Right kidney (tissue), 9 donors: ENCODE measurements around the gene RMI1.
"Not testable (repeated sequence)": the region's sequence is repeated elsewhere in the genome, so short reads cannot be mapped to it uniquely, and the experiment has no call there.

ENCODE experiments used
- DNase-seq: peaks from one replicate; pipeline ENCODE4 v3.0.0-alpha.2; 2016
- long read RNA-seq, 8 donors: transcript quantifications; one replicate each; lab custom pipeline, GENCODE V29; 2026

Gene RMI1
- long read RNA-seq, donor 1, partial matches to known transcripts = 0 of 6 reads
- long read RNA-seq, donor 1, other reads (novel, unspliced or antisense) = 0 of 6 reads
- long read RNA-seq, donor 2, partial matches to known transcripts = 0 of 4 reads
- long read RNA-seq, donor 2, other reads (novel, unspliced or antisense) = 0 of 4 reads
- long read RNA-seq, donor 3, partial matches to known transcripts = 0 of 5 reads
- long read RNA-seq, donor 3, other reads (novel, unspliced or antisense) = 0 of 5 reads
- long read RNA-seq, donor 4, transcript RMI1-202 (3 exons, 1,553 nt) = major isoform, 7 of 9 reads
- long read RNA-seq, donor 4, partial matches to known transcripts = 0 of 9 reads
- long read RNA-seq, donor 4, other reads (novel, unspliced or antisense) = 0 of 9 reads
- long read RNA-seq, donor 5, partial matches to known transcripts = 0 of 3 reads
- long read RNA-seq, donor 5, other reads (novel, unspliced or antisense) = 0 of 3 reads
- long read RNA-seq, donor 6, partial matches to known transcripts = 0 of 1 reads
- long read RNA-seq, donor 6, other reads (novel, unspliced or antisense) = 0 of 1 reads
- long read RNA-seq, donor 7, partial matches to known transcripts = 0 of 6 reads
- long read RNA-seq, donor 7, other reads (novel, unspliced or antisense) = 0 of 6 reads
- long read RNA-seq, donor 8, partial matches to known transcripts = 0 of 2 reads
- long read RNA-seq, donor 8, other reads (novel, unspliced or antisense) = 0 of 2 reads

DNA sequence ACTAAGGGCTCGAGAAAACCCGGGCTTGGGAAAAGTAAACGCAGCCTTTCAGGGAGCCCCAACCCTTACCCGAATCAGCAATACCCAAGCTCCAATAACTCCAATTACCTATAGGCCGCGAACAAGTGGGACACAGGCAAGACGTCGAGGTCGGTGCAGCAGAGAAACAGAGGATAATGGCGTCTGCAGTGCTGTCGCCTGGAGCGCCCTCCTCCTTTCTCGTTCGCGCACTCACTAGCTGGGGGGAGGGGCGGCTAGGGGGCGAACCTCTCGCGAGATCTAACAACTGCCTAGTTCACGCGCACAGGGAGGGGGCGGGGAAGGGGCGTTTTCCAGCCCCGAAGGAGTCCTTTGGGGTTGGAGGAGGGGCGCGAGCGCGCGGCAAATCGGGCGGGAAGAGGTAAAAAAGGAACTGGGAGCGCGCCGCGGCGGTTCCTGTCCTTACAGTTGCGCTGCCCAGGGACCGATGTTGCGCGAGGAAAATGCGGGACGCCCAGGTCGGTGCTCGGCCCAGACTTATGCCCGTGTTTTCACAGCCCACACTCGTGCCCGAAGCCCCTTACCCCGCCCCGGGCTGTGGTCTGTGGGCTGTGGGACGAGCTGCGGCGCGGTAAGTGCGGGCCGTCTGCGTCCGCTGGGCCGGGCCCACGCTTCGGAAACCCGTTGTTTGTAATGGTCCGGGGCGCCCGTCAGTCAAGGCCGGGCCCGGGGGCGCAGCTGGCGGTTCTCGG, at the start of gene RMI1:
Gene RMI1, plus strand, starts transcription at position 411 of the 731 bp plus-strand sequence. CDS start 20,182 bp downstream, outside the sequence.
- DNase-seq = peak; percentile 100

DNA sequence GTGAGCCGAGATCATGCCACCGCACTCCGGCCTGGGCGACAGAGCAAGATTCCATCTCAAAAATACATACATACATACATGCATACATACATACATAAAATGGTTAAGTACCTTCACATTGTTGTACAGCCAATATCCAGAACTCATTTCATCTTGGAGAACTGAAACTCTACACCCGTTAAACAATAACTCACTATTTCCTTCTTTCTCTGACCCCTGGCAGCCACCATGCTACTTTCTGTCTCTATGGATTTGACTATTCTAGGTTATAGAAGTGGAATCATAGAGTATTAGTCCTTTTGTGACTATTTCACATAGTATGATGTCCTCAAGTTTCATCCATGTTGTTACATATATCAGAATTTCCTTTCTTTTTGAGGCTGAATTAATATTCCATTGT, 49.7 kb upstream of the RMI1 start:
- no peak for DNase-seq

DNA sequence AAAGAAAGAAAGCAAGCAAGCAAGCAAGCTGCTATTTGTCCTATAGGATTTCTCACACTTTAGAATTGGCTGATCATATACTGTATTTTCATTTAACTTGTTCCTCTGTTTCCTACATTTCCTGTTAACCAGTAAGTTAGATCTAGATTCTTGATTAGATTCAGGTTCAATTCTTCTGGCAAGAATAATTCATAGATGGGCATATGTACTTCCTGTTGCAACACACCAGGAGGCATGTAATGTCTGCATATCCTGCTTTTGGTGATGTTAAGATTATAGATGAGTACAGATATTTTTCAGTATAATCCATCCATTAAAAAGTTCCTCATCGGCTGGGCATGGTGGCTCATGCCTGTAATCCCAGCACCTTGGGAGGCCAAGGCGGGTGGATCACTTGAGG, 48.6 kb upstream of the RMI1 start:
- no peak for DNase-seq

DNA sequence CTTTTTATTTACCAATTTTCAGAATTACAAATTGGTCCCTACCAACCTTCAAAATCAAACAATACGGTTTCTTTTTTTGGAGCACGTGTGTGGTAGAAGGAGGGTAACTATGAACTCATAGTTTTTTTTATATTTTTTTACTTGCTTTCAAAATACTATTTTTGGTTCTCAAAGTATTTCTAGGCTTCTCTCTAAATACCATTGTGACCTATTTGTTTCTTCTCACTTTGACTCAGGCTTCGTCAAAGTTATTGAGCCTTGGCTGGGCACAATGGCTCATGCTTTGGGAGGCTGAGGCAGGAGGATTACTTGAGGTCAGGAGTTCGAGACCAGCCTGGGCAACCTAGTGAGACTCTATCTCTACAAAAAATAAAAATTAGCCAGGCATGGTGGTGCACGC, 47.8 kb upstream of the RMI1 start:
- no peak for DNase-seq

DNA sequence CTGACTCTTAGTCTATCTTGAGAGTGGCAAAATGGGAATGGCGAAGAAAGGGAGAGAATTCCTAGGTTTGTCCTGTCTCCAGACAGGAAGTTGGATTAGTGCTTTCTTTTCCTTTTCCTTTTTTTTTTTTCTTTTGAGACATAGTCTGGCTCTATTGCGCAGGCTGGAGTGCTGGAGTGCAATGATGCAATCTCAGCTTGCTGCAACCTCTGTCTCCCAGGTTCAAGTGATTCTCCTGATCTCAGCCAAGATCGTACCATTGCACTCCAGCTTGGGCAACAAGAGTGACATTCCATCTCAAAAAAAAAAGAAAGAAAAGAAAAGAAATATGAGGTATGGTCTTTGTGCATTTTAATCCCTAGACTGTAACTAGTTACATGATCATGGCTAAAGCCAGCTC, 46.8 kb upstream of the RMI1 start:
- DNase-seq = no peak

DNA sequence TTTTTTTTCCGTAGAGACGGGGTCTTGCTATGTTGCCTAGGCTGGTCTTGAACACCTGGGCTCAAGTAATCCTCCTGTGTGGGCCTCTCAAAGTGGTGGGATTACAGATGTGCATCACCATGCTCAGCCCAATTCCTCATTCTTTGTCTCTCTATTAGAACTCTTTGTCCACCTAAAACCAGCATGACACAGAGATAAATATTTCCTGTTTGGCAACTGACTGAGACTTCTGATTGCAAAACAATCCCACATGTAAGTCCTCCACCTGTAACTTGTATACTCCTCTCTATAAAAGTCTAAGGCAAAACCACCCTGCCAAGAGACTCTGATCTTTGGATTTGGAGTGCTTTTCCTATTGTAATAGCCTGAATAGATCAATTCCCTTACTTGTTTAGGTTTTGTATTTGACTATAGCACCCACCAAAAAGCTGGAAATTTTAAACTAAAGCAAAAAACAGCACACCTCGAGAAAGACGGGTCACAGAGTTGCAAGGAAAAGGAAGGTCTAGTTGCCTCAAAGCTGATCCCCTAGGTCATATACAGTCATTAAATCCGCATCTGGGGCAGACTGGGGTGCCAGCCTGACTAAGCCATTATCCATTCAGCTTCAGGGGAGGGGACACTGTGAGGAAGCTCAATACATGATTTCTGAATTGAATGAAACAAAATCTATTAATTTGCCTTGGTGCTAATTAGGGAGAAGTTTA, 45.9 kb upstream of the RMI1 start:
- DNase-seq = no peak

DNA sequence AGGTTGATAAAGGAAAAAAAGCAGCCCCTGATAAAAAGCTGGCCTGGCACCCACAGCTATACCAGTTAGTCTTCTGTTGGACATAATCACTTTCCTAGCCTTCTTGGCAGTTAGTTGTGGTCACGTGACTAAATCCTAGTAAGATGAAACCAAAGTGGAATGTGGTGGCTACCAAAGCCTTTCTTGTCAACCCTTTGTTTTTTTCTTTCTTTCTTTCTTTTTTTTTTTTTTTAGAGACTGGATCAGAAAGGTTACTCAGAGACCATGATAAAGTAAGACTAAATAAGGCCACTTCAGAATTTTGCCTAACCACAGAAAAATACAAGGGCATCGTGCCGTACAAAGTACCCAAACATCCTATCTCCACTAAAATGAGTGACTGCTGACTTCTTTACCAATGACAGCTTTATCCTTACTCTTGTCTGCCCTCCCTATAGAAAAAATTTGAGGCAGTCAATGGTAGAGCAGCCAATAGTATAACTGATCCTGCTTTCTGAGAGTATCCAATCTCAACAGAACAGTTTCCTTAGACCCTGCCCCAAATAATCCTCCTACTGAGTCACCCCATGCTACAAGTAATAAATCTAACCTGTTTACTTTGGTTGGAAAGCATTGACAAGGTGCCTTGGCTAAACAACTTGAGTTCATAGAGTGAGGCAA, 45.2 kb upstream of the RMI1 start:
- no peak for DNase-seq

DNA sequence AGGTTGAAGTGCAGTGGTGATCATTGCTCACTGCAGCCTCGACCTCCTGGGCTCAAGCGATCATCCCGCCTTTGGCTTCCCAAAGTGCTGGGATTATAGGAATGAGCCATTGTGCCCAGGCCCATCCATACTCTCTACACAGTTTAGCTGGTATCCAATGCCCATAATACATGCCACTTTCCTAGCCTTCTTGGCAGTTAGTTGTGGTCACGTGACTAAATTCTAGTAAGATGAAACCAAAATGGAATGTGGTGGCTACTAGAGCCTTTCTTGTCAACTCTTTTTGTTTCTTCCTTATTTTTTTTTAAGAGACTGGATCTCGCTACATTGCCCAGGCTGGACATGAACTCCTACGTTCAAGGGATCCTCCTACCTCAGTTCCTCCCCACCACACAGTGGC, 44.1 kb upstream of the RMI1 start:
- no peak for DNase-seq

DNA sequence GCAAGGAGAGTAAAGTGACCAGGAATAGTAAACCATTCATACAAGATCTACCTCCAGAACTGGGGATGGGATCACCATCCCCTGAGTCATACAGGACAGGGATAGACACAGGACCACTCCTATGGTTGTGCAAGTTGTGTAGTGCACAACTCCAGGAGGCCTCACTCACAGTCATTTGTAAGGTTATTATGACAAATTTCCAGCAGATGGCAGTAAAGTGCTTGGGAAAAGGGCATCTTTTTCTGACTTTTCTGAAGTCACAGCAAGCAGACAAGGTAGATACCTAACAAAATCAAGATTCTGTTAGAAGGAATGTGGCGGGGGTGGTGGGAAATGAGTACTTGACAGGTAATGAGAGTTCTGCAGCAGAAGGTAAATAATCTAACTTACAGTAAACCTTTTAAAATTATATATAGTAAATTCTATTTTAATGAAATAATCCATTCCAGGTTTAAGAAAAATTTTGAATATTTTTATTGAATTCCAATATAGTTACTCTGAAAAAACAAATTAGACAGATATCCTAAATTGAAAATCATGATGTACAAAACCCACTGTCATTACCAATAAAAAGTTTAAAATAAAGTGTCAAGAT, 42.6 kb upstream of the RMI1 start:
- DNase-seq = peak; percentile 35

DNA sequence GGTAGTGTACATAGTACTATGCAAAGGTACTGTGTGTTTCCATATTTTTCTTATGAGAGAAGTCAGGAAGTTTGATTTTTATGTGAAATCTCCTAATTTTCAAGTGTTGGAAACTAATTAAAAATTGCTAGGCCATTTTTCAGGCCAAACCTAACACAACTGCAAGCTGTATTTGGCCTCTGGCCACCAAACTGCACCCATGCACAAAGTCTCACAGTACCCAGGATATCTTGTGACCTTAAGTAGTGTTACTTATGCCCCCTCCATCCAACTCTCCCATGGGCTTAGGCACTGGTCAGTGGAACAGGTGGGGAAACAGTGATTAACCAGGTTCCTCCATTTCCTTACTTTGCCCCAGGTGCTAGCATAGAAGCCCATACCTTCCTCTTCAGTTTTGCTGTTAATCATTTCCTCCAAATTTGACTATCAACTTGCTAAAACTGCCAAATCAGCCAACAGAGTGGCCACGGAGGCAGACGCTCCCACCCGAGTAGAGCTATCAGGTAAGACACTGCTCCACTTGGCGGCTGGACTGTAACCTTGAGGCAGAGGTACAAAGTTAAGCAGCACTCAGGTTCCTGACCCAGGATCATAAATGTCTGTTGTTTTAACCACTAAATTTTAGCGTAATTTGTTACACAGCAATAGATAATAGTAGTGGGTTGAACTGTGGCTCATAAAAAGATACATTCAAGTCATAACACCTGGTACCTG, 39.9 kb upstream of the RMI1 start:
- no peak for DNase-seq

DNA sequence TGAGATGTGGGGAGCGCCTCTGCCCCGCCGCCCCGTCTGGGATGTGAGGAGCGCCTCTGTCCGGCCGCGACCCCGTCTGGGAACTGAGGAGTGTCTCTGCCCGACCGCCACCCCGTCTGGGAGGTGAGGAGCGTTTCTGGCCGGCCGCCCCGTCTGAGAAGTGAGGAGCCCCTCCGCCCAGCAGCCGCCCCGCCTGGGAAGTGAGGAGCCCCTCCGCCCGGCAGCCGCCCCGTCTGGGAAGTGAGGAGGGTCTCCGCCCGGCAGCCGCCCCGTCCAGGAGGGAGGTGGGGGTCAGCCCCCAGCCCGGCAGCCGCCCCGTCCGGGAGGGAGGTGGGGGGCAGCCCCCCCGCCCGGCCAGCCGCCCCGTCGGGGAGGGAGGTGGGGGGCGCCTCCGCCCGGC, 32.5 kb upstream of the RMI1 start:
- not testable (repeated sequence) for DNase-seq

DNA sequence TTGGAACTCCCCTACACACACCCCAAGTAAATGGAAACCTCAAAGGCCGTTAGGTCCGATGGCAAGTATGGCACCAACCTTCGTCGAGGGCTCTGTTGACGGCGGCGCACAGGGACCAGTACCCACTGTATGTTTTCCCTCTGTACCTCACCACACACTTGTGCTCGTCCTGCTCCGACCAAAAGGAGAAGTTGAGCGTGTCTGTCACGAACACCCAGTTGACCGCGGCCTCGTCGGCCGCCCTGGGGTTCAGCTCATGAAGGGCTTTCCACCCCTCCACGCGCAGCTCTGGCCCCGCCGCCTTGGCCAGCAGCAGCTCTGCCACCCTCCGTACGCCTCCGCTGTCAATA, 24.5 kb upstream of the RMI1 start:
- no peak for DNase-seq

DNA sequence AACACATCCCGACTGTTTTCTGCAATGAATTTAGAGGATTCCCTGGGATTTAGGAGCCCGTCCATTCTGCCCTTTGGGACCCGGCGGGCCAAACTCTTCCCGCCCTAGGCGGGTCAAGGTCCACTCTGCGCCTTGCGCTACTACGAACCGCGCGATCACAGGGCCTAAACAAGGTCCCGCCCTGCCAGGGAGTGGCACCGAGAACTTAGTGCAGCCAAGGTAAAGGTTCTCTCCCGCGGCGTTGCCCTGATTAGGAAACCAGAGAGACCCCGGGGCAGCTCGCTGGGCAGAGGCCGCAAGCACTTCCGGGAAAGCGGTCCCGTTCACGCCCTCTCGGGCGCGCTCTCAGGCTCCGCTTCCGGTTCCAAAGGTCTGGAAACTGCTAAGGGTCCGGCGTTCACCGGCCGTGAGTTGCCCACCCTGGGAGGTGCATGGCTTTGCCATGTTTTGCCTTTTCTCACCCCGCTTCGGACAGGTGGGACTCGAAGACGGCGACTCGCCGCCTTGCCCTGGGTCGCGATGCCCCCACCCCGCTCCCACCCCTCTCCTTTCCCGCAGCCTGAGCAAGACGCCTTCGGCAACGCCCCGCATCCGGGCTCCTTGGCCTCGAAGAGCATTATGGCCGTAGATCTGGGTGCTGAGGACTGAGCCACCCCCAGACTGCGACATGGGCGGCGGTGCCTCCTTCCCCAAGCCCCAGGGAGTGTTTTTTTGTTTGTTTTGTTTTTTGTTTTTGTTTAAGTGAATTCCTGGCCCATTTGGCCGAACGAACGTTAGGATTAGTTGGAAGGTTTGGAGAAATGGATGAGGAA, 24.0 kb upstream of the RMI1 start:
- DNase-seq = peak; percentile 91

DNA sequence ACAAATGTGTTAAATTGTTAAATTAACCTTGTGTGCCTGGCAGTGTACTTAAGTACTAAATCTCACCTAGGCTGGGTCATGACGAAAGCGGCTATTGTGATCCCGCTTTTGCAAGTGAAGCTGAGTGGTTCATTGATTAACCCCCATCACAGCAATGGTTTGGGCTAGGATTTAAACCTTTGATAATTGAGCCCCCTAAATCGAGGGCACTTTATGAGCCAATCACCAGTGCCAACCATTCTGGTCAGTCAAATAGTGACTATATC, 23.4 kb upstream of the RMI1 start:
- DNase-seq = no peak

DNA sequence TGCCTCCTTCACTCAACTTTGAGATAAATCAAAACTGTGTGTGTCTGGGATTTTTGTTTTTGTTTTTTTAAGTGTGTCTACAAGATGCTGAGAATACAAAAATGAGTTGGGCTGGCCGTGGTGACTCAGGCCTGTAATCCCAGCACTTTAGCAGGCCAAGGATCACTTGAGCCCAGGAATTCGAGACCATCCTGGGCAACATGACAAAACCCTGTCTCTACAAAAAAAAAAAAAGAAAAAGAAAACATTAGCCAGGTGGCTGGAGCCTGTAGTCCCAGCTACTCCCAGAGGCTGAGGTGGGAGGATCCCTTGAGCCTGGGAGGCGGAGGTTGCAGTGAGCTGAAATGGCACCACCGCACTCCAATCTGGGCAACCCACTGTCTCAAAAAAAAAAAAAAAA, 21.5 kb upstream of the RMI1 start:
- no peak for DNase-seq

DNA sequence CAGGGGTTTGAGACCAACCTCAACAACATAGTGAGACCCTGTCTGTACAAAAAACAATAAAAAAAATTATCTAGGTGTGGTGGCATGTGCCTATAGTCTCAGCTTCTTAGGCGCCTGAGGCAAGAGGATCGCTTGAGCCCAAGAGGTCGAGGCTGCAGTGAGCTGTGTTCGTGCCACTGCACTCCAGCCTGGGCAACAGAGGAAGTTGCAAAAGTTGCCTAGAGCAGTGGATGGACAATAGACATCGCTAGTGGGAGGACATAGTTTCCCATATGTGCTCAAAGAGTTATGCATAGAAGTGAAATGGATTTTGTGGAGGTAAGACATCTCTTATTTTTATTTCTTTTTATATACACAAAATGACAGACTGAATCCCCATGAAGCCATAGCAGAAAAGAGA, 19.6 kb upstream of the RMI1 start:
- no peak for DNase-seq

DNA sequence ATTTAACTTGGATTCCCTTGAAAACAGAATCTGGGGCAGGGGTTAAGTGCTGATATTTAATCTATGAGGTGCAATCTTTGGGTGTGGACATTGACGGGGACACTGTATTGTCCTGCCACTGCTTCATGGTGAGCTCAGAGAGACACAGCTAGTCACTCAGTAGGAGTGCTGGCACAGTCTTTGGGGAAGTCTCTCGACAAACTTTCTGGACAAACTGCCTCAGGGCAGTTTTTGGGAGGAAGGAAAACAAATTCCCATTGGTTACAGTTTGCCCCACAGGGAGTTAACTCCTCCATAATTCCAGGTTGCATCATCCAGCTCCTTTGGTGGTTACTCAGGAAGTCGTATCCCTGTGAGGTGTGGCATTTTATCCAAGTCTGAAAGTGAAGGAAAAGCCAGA, 18.4 kb upstream of the RMI1 start:
- DNase-seq = no peak

DNA sequence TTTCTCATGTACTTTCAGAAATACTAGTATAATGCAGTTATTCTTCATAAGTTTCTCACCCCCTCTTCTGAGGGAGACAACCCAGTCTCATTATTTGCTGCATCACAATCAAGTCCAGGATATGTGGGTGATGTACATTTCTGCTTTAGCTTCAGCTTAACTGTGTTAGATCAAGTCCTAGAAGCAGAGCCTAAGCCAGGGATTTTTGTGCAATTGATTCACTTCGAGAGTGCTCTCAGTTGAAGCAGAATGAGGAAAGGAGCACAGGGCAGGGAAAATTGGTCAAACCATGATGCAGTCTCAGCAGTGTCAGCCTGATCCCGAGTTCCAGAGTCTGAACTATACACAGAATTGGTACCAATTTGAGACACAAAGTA, 15.6 kb upstream of the RMI1 start:
- no peak for DNase-seq

DNA sequence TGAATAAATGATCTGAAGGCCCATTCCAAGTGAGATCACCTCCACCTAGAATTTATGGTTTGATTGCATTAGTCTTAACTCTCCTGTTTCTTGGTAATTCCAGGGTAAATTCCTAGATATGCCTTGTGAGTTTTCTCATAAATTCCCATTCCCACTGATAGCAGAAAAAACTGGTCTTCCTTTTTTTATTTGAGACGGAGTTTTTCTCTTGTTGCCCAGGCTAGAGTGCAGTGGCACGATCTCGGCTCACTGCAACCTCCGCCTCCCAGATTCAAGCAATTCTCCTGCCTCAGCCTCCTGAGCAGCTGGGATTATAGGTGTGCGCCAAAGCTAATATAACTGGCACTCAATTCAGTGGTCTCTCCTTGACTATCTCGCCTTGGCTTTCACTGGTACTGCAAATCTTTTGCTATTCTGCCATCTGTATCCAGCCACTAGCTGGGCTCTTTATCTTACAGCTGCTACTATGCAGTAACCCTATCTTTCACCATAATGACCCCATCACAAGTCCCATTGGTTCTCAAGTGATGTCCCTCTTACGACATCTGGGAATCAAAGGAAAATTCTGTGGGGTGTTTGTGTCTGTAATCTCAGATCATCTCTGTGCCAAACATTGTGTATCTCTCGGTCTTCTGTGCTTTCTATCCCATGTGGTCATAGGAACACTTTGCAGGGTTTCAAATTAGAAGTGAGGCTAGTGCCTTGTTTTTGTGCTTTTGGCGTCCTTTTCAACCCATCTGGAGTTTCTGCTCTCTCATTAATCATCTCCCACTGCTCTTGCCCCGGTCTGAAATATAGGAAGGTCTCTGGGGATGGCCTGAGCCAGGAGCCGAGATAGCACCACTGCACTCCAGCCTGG, 15.0 kb upstream of the RMI1 start:
- DNase-seq = no peak

DNA sequence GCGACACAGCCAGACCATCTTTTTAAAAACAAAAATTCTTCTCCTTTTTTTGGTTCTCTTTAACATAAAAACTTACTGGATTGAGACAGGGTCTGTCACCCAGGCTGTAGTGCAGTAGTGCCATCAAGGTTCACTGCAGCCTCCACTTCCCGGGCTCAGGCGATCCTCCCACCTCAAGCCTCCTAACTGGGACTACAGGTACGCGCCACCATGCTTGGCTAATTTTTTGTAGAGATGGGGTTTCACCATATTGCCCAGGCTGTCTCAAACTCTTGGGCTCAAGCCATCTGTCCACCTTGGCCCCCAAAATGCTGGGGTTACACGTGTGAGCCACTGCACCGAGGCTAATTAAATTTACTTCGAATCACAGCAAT, 14.4 kb upstream of the RMI1 start:
- no peak for DNase-seq
